Liver (tissue), 9 donors: ENCODE results near the gene SLC28A3. TPM values are rescaled to one million over a fixed set of nuclear protein-coding genes. Genes with fewer than 3 reads are reported as not detected.

Experiments
- DNase-seq: peaks from one replicate; pipeline ENCODE4 v3.0.0-alpha.2; 2017; ENCODE audit warnings: low spot score
- H3K27ac ChIP-seq, 2 donors: one replicate each; pipeline ENCODE4 v1.7.0; 2013; ENCODE audit warnings: inconsistent platforms in 2 of 2, low read length in 2 of 2, control low read depth in 1 of 2, low read depth in 1 of 2, mild to moderate bottlenecking in 1 of 2
- H3K27me3 ChIP-seq, 4 donors: one replicate each; pipeline versions ENCODE4 v1.6.1 to v1.7.0; 2013; ENCODE audit warnings: low read length in 3 of 4, inconsistent platforms in 1 of 4, mild to moderate bottlenecking in 1 of 4, moderate library complexity in 1 of 4; ENCODE audit not compliant: control insufficient read depth in 4 of 4, insufficient read depth in 4 of 4
- H3K36me3 ChIP-seq, 4 donors: one replicate each; pipeline versions ENCODE4 v1.6.1 to v1.7.0; 2013; ENCODE audit warnings: low read length in 3 of 4, mild to moderate bottlenecking in 3 of 4, low read depth in 1 of 4, moderate library complexity in 1 of 4; ENCODE audit not compliant: control insufficient read depth in 4 of 4, insufficient read depth in 3 of 4
- H3K4me1 ChIP-seq, 4 donors: one replicate each; pipeline versions ENCODE4 v1.6.1 to v1.7.0; 2013; ENCODE audit warnings: low read length in 3 of 4, mild to moderate bottlenecking in 3 of 4, moderate library complexity in 1 of 4; ENCODE audit not compliant: control insufficient read depth in 4 of 4, insufficient read depth in 4 of 4
- H3K4me3 ChIP-seq, 3 donors: one replicate each; pipeline versions ENCODE4 v1.6.1 to v1.7.0; 2013; ENCODE audit warnings: low read length in 3 of 3, control low read depth in 1 of 3, low read depth in 1 of 3, mild to moderate bottlenecking in 1 of 3
- H3K9ac ChIP-seq, 2 donors: one replicate each; pipeline ENCODE4 v1.7.0; 2013; ENCODE audit warnings: low read length in 2 of 2, mild to moderate bottlenecking in 2 of 2, moderate library complexity in 2 of 2, control low read depth in 1 of 2, low read depth in 1 of 2
- H3K9me3 ChIP-seq, 4 donors: one replicate each; pipeline versions ENCODE4 v1.6.1 to v1.7.0; 2013; ENCODE audit warnings: low read length in 3 of 4; ENCODE audit not compliant: control insufficient read depth in 4 of 4
- ATF3 ChIP-seq: IDR thresholded peaks from 2 replicates; pipeline ENCODE4 v1.6.1; 2016; ENCODE audit warnings: antibody characterized with exemption
- EGR1 ChIP-seq, 2 donors: IDR thresholded peaks; 2 replicates each; pipeline ENCODE4 v1.6.1; 2016 to 2018; ENCODE audit warnings: antibody characterized with exemption in 2 of 2, low read depth in 2 of 2
- FOXA2 ChIP-seq: IDR thresholded peaks from 2 replicates; pipeline ENCODE4 v1.6.1; 2016; ENCODE audit warnings: antibody characterized with exemption
- JUND ChIP-seq, 2 donors: IDR thresholded peaks; 2 replicates each; pipeline ENCODE4 v1.6.1; 2016; ENCODE audit warnings: antibody characterized with exemption in 2 of 2
- MAX ChIP-seq: IDR thresholded peaks from 2 replicates; pipeline ENCODE4 v1.6.1; 2016; ENCODE audit warnings: antibody characterized with exemption
- RAD21 ChIP-seq, 2 donors: IDR thresholded peaks; 2 replicates each; pipeline ENCODE4 v1.6.1; 2016; ENCODE audit warnings: antibody characterized with exemption in 2 of 2, mild to moderate bottlenecking in 2 of 2
- REST ChIP-seq: IDR thresholded peaks from 2 replicates; pipeline ENCODE4 v1.6.1; 2016; ENCODE audit warnings: antibody characterized with exemption, mild to moderate bottlenecking
- ZBTB33 ChIP-seq: IDR thresholded peaks from 2 replicates; pipeline ENCODE4 v1.6.1; 2016; ENCODE audit warnings: antibody characterized with exemption
- WGBS: extraction: QIAGEN DNeasy Blood & Tissue Kit; methylation state at CpG from one replicate; pipeline ENCODE4 v1.1.7; 2013; 5-methylcytosine and 5-hydroxymethylcytosine counted together
- polyA plus RNA-seq, 2 donors: library from polyadenylated mRNA; stranded (reverse) in 1 of 2; unstranded in 1 of 2; fragments of 200-250 nt in 1 of 2; fragments of >200 nt in 1 of 2; fragmentation: Nextera tagmentation in 1 of 2; extraction: Ambion mirVana in 1 of 2; gene quantifications; one replicate each; pipeline versions ENCODE4 v1.2.1 to v1.2.3, GENCODE V29; 2013 to 2015
- total RNA-seq, 2 donors: library from RNA; depleted of rRNA; stranded (reverse); fragments of >200 nt; gene quantifications; one replicate each; pipeline ENCODE4 v1.2.3, GENCODE V29; 2014
- donor health status: healthy.
- donor health status: healthy.
- donor health status: healthy.
- donor health status: healthy.
- donor health status: healthy.

SLC28A3 gene
- total and polyA plus RNA-seq, 4 donors: 0.07 to 1.3 (median 0.28) TPM

- DNase-seq: no peak
These were observed 105.0 kb downstream of the SLC28A3 start for GRCh38 chr9:84235511-84235910.

GRCh38 chr9:84230355-84231145 lies 110.0 kb downstream of the SLC28A3 start:
- Histone ChIP-seq H3K4me1 (no peaks in the 10 kb centered on the region), H3K36me3 (no peaks in the 10 kb centered on the region), H3K27me3 (no peaks in the 10 kb centered on the region), H3K9me3 (no peaks in the 10 kb centered on the region), H3K9ac (no peak overlapping the region), H3K27ac (no peak overlapping the region), H3K4me3 (no peak overlapping the region)
- DNase-seq: no peak
- WGBS: 66% methylated on average over 6 of the region's 6 CpGs
- no peak for TF ChIP-seq ATF3
- TF ChIP-seq MAX: no peak
- no peak for TF ChIP-seq ZBTB33
- no peak for TF ChIP-seq FOXA2
- TF ChIP-seq REST: no peak
- no peak for TF ChIP-seq RAD21 (IDR thresholded peaks at IDR 0.05)
- TF ChIP-seq EGR1 (IDR thresholded peaks at IDR 0.05; ENCODE audit: low read depth in 2 of 2): no peak
- TF ChIP-seq JUND (IDR thresholded peaks at IDR 0.05): no peak

More at GRCh38 chr9:84235511-84235910, 105.0 kb downstream of the SLC28A3 start:
- Histone ChIP-seq H3K9me3 (peaks cover 0 to 12% (median 5%) of the 10 kb centered on the region in 4 donors), H3K9ac (no peak overlapping the region), H3K4me3 (no peak overlapping the region), H3K27me3 (no peaks in the 10 kb centered on the region), H3K4me1 (no peaks in the 10 kb centered on the region), H3K27ac (no peak overlapping the region), H3K36me3 (no peaks in the 10 kb centered on the region)
- 75% methylated on average over 4 of the region's 4 CpGs for whole genome bisulfite sequencing
- TF ChIP-seq JUND (IDR thresholded peaks at IDR 0.05) (no peak), MAX (no peak), ZBTB33 (no peak), REST (no peak)
